ENCODE results near the gene TAS1R3. TPM values are rescaled to one million over a fixed set of nuclear protein-coding genes. Genes with fewer than 3 reads are reported as not detected.

Gene TAS1R3
- total and polyA plus RNA-seq, 2 donors (not counting 1 experiment from before 2014, with no cell fraction given) = 4.1 to 11.7 TPM

- Histone ChIP-seq H3K79me2 (ENCODE audit: control insufficient read depth, insufficient read depth, low read length) (no peaks in the 10 kb centered on the region), H3K27me3 (replicated peaks in 1 of 4; ENCODE audit: control extremely low read depth in 1 of 4, control insufficient read depth in 3 of 4, insufficient read depth in 4 of 4, low read length in 3 of 4) (no peaks in the 10 kb centered on the region), H3K9ac (ENCODE audit: low read length) (no peak overlapping the region), H3K27ac (ENCODE audit: low read length in 2 of 2) (no peak overlapping the region), H4K20me1 (ENCODE audit: control insufficient read depth, insufficient read depth, low read length, poor library complexity, severe bottlenecking) (no peaks in the 10 kb centered on the region), H3K4me1 (ENCODE audit: control insufficient read depth in 2 of 2, insufficient read depth in 2 of 2, low read length in 2 of 2) (peaks cover 0 to 16% of the 10 kb centered on the region in 2 donors), H3K4me2 (replicated peaks; ENCODE audit: low read depth, low read length, poor library complexity, severe bottlenecking) (no peak overlapping the region), H2AFZ (ENCODE audit: insufficient read depth, low read depth, low read length, poor library complexity, severe bottlenecking) (no peak overlapping the region), H3K9me3 (ENCODE audit: control extremely low read depth in 1 of 3, control insufficient read depth in 2 of 3, insufficient read depth in 1 of 3, low read length in 2 of 3) (peaks cover 0 to 13% (median 0%) of the 10 kb centered on the region in 3 donors), H3K36me3 (replicated peaks in 1 of 2; ENCODE audit: control extremely low read depth in 1 of 2, control insufficient read depth in 1 of 2, extremely low read depth in 1 of 2, insufficient read depth in 2 of 2, low read length in 1 of 2) (peaks cover 0 to 9% of the 10 kb centered on the region in 2 experiments), H3K4me3 (ENCODE audit: control extremely low read depth in 1 of 5, extremely low read depth in 1 of 5, insufficient read depth in 1 of 5, low read depth in 2 of 5, low read length in 4 of 5) (no peak overlapping the region)
- no peak for TF ChIP-seq CTCF (IDR thresholded peaks at IDR 0.05)
- TF ChIP-seq EZH2 (IDR thresholded peaks at IDR 0.05; ENCODE audit: borderline replicate concordance, insufficient read depth, low read depth, low read length, poor library complexity, severe bottlenecking) = no peak
- DNase-seq (no peak), ATAC-seq (ENCODE audit: low read depth) (no peak)
- no peaks in the 10 kb centered on the region for H3K9me3 Mint-ChIP-seq (ENCODE audit: insufficient read depth)
- ChIA-PET CTCF (no interaction called here), POLR2A (no interaction called here)
- H3K27me3 Mint-ChIP-seq = no peaks in the 10 kb centered on the region
- peaks cover 6% of the 10 kb centered on the region for H3K4me1 Mint-ChIP-seq
- WGBS (ENCODE audit: insufficient coverage) = 90% methylated on average over 11 of the region's 11 CpGs
- H3K4me3 Mint-ChIP-seq = no peak overlapping the region
- intact Hi-C loops (cut with micrococcal nuclease) = no loop called here
- no peak overlapping the region for H3K27ac Mint-ChIP-seq
Observed at GRCh38 chr1:1334835-1335234, 3.8 kb downstream of the TAS1R3 start.

GRCh38 chr1:1335283-1335682 is 4.2 kb downstream of the TAS1R3 start:
- H3K4me3 ChIP-seq (ENCODE audit: control extremely low read depth in 1 of 5, extremely low read depth in 1 of 5, insufficient read depth in 1 of 5, low read depth in 2 of 5, low read length in 4 of 5) = no peak overlapping the region
- POLR2A ChIA-PET = no interaction called here
- intact Hi-C loops (cut with micrococcal nuclease) = no loop called here
- peaks cover 0 to 13% of the 10 kb centered on the region in 2 donors for H3K4me1 ChIP-seq (ENCODE audit: control insufficient read depth in 2 of 2, insufficient read depth in 2 of 2, low read length in 2 of 2)
- peaks cover 2% of the 10 kb centered on the region for H3K4me1 Mint-ChIP-seq
- CTCF ChIA-PET = no interaction called here
- no peaks in the 10 kb centered on the region for H4K20me1 ChIP-seq (ENCODE audit: control insufficient read depth, insufficient read depth, low read length, poor library complexity, severe bottlenecking)
- DNase-seq (no peak), ATAC-seq (ENCODE audit: low read depth) (no peak)
- no peak overlapping the region for H3K4me3 Mint-ChIP-seq
- no peaks in the 10 kb centered on the region for H3K27me3 ChIP-seq (replicated peaks in 1 of 4; ENCODE audit: control extremely low read depth in 1 of 4, control insufficient read depth in 3 of 4, insufficient read depth in 4 of 4, low read length in 3 of 4)
- 91% methylated on average over 13 of the region's 16 CpGs for WGBS (ENCODE audit: insufficient coverage)
- H3K79me2 ChIP-seq (ENCODE audit: control insufficient read depth, insufficient read depth, low read length) = no peaks in the 10 kb centered on the region
- H2AFZ ChIP-seq (ENCODE audit: insufficient read depth, low read depth, low read length, poor library complexity, severe bottlenecking) = no peak overlapping the region
- no peak overlapping the region for H3K27ac ChIP-seq (ENCODE audit: low read length in 2 of 2)
- no peaks in the 10 kb centered on the region for H3K27me3 Mint-ChIP-seq
- peaks cover 0 to 9% (median 0%) of the 10 kb centered on the region in 3 donors for H3K9me3 ChIP-seq (ENCODE audit: control extremely low read depth in 1 of 3, control insufficient read depth in 2 of 3, insufficient read depth in 1 of 3, low read length in 2 of 3)
- H3K9ac ChIP-seq (ENCODE audit: low read length) = no peak overlapping the region
- peaks cover 0 to 11% of the 10 kb centered on the region in 2 experiments for H3K36me3 ChIP-seq (replicated peaks in 1 of 2; ENCODE audit: control extremely low read depth in 1 of 2, control insufficient read depth in 1 of 2, extremely low read depth in 1 of 2, insufficient read depth in 2 of 2, low read length in 1 of 2)
- no peak overlapping the region for H3K27ac Mint-ChIP-seq
- TF ChIP-seq EZH2 (IDR thresholded peaks at IDR 0.05; ENCODE audit: borderline replicate concordance, insufficient read depth, low read depth, low read length, poor library complexity, severe bottlenecking) (no peak), CTCF (IDR thresholded peaks at IDR 0.05) (no peak)
- no peaks in the 10 kb centered on the region for H3K9me3 Mint-ChIP-seq (ENCODE audit: insufficient read depth)
- H3K4me2 ChIP-seq (replicated peaks; ENCODE audit: low read depth, low read length, poor library complexity, severe bottlenecking) = no peak overlapping the region
